Measurements from ENCODE around the gene PIEZO1.
A peak's percentile ranks its signal among the peaks of the same experiment; 100 is the strongest.
"Not testable (repeated sequence)": the region's sequence is repeated elsewhere in the genome, so short reads cannot be mapped to it uniquely, and the experiment has no call there.

The PIEZO1 gene

GRCh38 chr16:88783391-88784073 is 1.5 kb downstream of the PIEZO1 start:
- no peak for DNase-seq (ENCODE audit: low read depth in 2 of 2)

GRCh38 chr16:88782454-88783390 is 2.3 kb downstream of the PIEZO1 start:
- peak; percentile 74 to 76 for DNase-seq (ENCODE audit: low read depth in 2 of 2)

DNA sequence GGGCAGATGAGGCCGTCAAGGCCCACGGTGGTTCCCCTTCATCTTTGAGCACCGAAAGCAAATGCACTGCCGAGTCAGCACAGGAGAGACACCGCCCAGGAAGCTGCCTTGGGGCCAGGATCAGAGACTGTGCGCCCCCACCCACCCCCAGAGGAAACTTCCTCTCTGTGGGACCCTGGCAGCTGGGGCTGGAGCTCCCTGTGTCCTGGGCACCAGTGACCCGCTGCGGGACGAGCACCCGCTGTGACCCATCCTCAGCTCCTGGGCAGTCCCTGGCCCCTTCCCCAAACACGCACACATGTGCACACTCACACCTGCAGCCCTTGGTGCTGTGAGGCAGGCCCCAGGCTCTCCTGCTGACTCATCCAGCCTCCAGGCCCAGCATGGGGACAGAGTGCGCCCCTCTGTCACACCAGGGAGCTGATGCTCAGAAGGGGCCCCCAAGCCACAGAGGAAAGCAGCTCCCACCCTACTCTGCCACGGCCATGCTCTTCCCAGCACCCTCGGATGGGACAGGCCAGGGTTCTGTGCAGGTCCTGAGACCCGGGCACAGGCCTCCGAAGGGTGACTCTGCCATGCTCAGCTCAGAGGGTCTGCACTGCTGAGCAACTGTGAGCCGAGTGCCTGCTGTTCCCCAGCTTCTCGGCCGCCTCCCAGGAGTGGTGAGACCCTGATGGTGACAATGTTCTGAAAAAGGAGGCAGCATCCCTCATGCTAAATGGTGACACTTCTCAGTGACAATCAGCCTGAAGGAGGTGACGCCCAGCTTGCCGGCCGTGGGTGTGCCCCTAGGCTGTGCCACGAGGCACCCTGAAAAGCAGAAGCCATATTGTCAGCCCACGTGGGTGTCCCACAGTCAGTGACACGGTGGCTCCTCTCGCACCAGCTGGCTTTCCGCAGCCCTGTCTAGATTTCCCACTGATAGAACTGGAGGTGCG is 3.6 kb downstream of the PIEZO1 start:
- peak in 1 of 2 donors; percentile 63 for DNase-seq (ENCODE audit: low read depth in 2 of 2)

- DNase-seq (ENCODE audit: low read depth in 2 of 2) = no peak
These were observed 4.6 kb downstream of the PIEZO1 start for GRCh38 chr16:88780142-88781062.

GRCh38 chr16:88779406-88780141 is 5.4 kb downstream of the PIEZO1 start:
- no peak for DNase-seq (ENCODE audit: low read depth in 2 of 2)

DNA sequence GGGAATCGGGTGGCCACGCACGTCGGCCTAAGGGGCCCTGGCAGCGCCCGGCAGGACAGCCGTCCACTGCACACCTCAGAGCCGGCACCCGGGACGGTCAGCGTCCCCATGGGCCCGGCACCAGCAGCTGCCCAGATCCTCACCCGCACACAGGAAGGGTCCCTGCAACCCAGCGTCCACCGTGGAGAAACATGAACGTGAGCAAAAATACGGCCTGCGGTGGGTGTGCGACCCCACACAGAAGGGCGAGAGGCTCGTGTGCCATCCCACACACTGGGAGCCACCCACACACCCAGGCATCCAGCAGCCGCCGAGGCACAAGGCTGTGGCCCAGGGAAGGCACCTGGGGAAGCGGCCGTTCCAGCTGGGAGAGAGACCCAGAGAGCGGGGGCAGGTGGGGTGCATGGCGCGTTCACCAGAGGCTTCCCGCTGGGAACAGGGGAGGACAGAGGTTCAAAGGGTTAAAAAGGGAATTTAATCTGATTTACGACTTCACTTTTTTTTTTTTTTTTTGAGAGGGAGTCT is 6.4 kb downstream of the PIEZO1 start:
- no peak for DNase-seq (ENCODE audit: low read depth in 2 of 2)

DNA sequence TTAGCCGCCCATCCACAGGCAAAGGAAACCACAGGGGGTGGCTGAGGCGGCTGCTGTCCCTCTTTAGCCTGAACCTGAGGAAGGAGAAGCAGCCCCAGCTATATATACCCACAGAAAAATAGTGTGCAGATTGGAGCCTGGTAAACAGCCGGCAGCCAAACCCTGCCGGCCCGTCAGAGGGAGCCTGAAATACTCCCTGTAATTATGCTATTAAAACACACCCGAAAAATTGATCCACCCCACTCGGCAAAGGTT is 6.8 kb downstream of the PIEZO1 start:
- DNase-seq (ENCODE audit: low read depth in 2 of 2) = no peak

DNA sequence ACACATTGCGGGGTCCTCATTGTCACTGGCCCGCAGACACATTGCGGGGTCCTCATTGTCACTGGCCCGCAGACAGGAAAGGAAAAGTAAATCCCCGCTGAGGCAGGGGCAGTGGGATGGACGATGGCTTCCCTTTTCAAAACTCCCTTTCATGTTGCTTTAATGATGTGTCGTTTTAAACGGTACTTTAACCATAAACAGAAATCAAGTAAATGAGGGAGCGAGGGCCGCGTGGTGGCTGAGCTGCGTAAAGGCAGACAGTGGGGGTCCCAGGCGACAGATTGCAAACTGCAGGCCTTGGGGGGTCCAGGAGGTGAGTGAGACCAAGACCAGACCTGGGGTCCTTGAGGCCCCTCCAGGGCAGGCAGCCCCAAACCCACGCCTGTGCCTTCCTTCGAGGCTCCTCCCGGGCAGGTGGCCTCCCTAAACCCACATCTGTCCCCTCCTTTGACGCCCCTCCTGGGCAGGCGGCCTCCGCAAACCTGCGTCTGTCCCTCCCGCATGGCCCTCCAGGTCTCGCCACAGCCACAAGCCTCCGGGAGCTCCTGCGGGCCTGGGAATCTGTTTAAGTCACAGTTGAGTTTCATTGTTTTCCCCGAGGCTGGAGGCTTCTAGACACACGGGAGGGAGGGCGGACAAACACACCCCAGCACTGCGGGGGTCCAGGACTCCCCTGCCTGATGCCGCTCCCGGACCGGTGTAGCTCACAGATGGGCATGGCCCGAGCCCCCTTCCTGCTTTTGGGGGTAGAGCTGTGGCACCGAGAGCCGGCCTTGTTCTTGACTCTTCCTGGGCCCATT is 7.3 kb downstream of the PIEZO1 start:
- no peak for DNase-seq (ENCODE audit: low read depth in 2 of 2)

DNA sequence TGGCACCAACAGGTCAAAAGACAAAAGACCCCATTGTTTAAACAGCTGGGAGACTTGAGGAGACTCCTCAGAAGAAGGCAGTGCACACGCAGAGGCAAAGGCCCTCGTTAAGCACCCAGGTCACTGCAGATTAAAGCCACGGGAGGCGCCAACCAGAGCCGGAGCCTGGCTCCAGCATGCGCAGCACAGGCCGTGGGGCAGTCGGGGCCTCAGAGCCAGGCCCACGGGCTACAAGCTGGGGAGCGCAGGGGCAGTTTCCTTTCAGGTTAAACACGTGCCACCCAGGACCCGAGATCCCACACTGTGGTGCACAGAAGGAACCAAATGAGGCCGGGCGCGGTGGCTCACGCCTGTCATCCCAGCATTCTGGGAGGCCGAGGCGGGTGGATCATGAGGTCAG is 9.2 kb downstream of the PIEZO1 start:
- DNase-seq (ENCODE audit: low read depth in 2 of 2) = no peak

GRCh38 chr16:88774544-88775393 is 10.3 kb downstream of the PIEZO1 start:
- no peak for DNase-seq (ENCODE audit: low read depth in 2 of 2)

- no peak for DNase-seq (ENCODE audit: low read depth in 2 of 2)
These were observed 11.2 kb downstream of the PIEZO1 start for GRCh38 chr16:88773812-88774291.

GRCh38 chr16:88772871-88773811 is 11.9 kb downstream of the PIEZO1 start:
- no peak for DNase-seq (ENCODE audit: low read depth in 2 of 2)

GRCh38 chr16:88771781-88772180 is 13.2 kb downstream of the PIEZO1 start:
- not testable (repeated sequence) for DNase-seq (ENCODE audit: low read depth in 2 of 2)

GRCh38 chr16:88771294-88771772 is 13.7 kb downstream of the PIEZO1 start:
- DNase-seq (ENCODE audit: low read depth in 2 of 2) = no peak

DNA sequence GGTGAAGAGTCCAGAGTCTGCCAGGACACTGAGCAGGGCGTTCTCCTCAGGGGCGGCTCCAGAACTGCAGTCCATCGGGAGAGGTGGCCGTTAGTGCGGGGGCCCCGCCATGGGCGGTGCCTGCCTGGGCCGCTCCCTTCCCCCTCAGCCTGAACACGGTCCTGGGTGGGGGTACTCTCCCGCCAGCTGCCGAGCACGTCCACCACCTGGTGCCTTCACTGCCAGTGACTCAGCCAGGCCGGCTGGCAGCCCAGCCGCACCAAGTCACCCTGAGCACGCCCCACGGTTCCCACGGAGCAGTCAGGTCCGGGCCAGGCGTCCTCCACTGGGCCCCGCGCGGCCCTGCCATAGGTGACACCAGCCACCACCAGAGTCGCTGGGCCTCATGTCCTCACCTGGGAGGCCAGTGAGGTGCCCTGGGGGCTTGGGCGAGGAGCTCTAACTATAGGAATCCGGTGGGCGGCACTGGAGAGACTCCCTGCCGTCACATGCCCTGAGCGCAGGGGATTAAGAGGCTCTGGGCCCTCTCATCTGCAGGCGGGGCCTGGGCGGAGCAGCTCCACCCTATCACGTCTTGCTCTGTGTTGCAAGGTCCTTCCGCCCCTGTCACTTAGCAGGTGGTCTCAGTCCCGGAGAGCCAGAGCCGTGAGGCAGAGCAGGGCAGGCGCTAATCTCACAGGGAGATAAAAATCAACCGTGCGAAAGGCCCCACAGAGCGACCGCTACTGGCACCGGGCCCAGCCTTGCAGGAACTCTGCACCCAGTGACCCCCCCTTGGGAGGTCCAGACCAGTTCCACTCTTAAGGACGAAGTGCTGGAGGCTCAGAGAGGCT is 14.3 kb downstream of the PIEZO1 start:
- no peak for DNase-seq (ENCODE audit: low read depth in 2 of 2)

All from activated CD4-positive, alpha-beta T cell treated with anti-CD3 and anti-CD28 coated beads for 24 hours (primary cell).